HepG2 (cell line): ENCODE data around the gene DSCAM.

Source experiments
- EP300 ChIP-seq, 3 experiments: sonication (generic) in 1 of 3; formaldehyde crosslinking in 1 of 3; IDR thresholded peaks; 2 replicates each; pipeline versions ENCODE4 v1.5.1 to v1.6.1; 2011 to 2020; ENCODE audit warnings: low read depth in 2 of 3, low read length in 2 of 3, borderline replicate concordance in 1 of 3, improper control_type of control experiment in 1 of 3, mild to moderate bottlenecking in 1 of 3, missing genetic modification reagents in 1 of 3, moderate library complexity in 1 of 3
- EZH2 ChIP-seq: conservative IDR thresholded peaks from 2 replicates; pipeline ENCODE4 v1.6.1; 2012; ENCODE audit warnings: mild to moderate bottlenecking, low read depth, low read length, moderate library complexity
- POLR2AphosphoS5 ChIP-seq: IDR thresholded peaks from 2 replicates; pipeline ENCODE4 v1.6.1; 2012; ENCODE audit warnings: low read depth, low read length
- TAF1 ChIP-seq: sonication (generic); formaldehyde crosslinking; IDR thresholded peaks from 2 replicates; pipeline ENCODE4 v1.4.0; 2020; ENCODE audit warnings: missing genetic modification reagents
- U2AF1 ChIP-seq: fragments of 200-400 bp; formaldehyde crosslinking; optimal IDR thresholded peaks from 2 replicates; pipeline ENCODE3; 2017; ENCODE audit warnings: mild to moderate bottlenecking, low read depth, low read length
- U2AF2 ChIP-seq: fragments of 200-400 bp; formaldehyde crosslinking; IDR thresholded peaks from 2 replicates; pipeline ENCODE4 v1.6.1; 2017; ENCODE audit warnings: low read depth, mild to moderate bottlenecking, low read length
- USF2 ChIP-seq, 2 experiments: sonication (generic) in 1 of 2; formaldehyde crosslinking in 1 of 2; IDR thresholded peaks; 2 replicates each; pipeline versions ENCODE4 v1.5.1 to v1.6.1; 2011 to 2020; ENCODE audit warnings: borderline replicate concordance in 1 of 2, low read depth in 1 of 2, low read length in 1 of 2, mild to moderate bottlenecking in 1 of 2, missing genetic modification reagents in 1 of 2, moderate library complexity in 1 of 2
- ZNF232 ChIP-seq: sonication (generic); formaldehyde crosslinking; IDR thresholded peaks from 2 replicates; pipeline ENCODE4 v1.4.0; 2020; ENCODE audit warnings: missing genetic modification reagents, borderline replicate concordance

- TF ChIP-seq U2AF2 (no peak), EP300 (IDR thresholded peaks at IDR 0.05; ENCODE audit: low read depth in 2 of 2, low read length in 2 of 2) (no peak), EP300 (CRISPR knock-in tag; IDR thresholded peaks at IDR 0.05; ENCODE audit: borderline replicate concordance) (no peak), EZH2 (no peak), TAF1 (no peak), U2AF1 (no peak), ZNF232 (CRISPR knock-in tag) (no peak), POLR2AphosphoS5 (no peak), USF2 (IDR thresholded peaks at IDR 0.05; ENCODE audit: low read depth, low read length) (no peak), USF2 (CRISPR knock-in tag; IDR thresholded peaks at IDR 0.05; ENCODE audit: borderline replicate concordance) (no peak)
These were observed 574.9 kb downstream of the DSCAM start for GRCh38 chr21:40272037-40272436.
